GM12878 (cell line): Measurements from ENCODE around the gene DCLRE1B. TPM values are rescaled to one million over a fixed set of nuclear protein-coding genes. Genes with fewer than 3 reads are reported as not detected.

Experiments
- ATAC-seq: fragments of 200-7000 bp; cut with Tn5 transposase; 3 replicates; pipeline ENCODE4 v1.9.1; 2020; ENCODE audit warnings: mild to moderate bottlenecking, moderate library complexity
- BruUV-seq: library from RNA; stranded (reverse); fragments of 400-500 nt; replicated peaks from 2 replicates; lab custom pipeline; 2021; lab: Mats Ljungman, UMichigan
- CTCF ChIA-PET: fragments of 300-600 bp; sonication (Branson Sonifier 250); formaldehyde crosslinking; extraction: SDS; loops from one replicate; lab custom pipeline; 2021; ENCODE audit warnings: inconsistent platforms; lab: Yijun Ruan, JAX
- POLR2A ChIA-PET: fragments of 350-600 bp; formaldehyde crosslinking; extraction: SDS; loops from one replicate; lab custom pipeline; 2021; ENCODE audit warnings: inconsistent platforms; lab: Charles Lee
- RAD21 ChIA-PET: fragments of 300-600 bp; sonication (Branson Sonifier 250); formaldehyde crosslinking; loops from one replicate; lab custom pipeline; 2023; ENCODE audit warnings: antibody characterized with exemption; ENCODE audit not compliant: unreplicated experiment; lab: Charles Lee
- SMC1A ChIA-PET: fragments of 300-600 bp; sonication (Branson Sonifier 250); formaldehyde crosslinking; loops from one replicate; lab custom pipeline; 2023; ENCODE audit not compliant: unreplicated experiment, uncharacterized antibody; lab: Charles Lee
- DNase-seq: peaks from one replicate; pipeline ENCODE4 v3.0.0-alpha.2; 2011; ENCODE audit warnings: low read depth, low spot score
- FAIRE-seq: peaks from 3 replicates; lab custom pipeline; 2011; peaks lifted over from hg19 to GRCh38; lab: Jason Lieb, UNC
- H2AFZ ChIP-seq: 2 replicates; pipeline ENCODE4 v1.6.0; 2011; ENCODE audit warnings: low read depth, low read length, control low read depth; ENCODE audit not compliant: control insufficient read depth
- H3K27ac ChIP-seq: 2 replicates; pipeline ENCODE4 v1.5.1; 2011; ENCODE audit warnings: control low read depth; ENCODE audit not compliant: control insufficient read depth, insufficient read depth
- H3K27me3 ChIP-seq, 2 experiments: replicated peaks in 1 of 2; 2 replicates each; pipeline versions ENCODE4 v1.6.0 to v1.6.1; 2011; ENCODE audit warnings: low read length in 1 of 2; ENCODE audit not compliant: control insufficient read depth in 2 of 2, insufficient read depth in 2 of 2
- H3K36me3 ChIP-seq, 2 experiments: 2 replicates each; pipeline ENCODE4 v1.5.1; 2011; ENCODE audit warnings: low read length in 1 of 2; ENCODE audit not compliant: control insufficient read depth in 2 of 2, insufficient read depth in 2 of 2
- H3K4me1 ChIP-seq: 2 replicates; pipeline ENCODE4 v1.6.1; 2011; ENCODE audit warnings: mild to moderate bottlenecking, low read length, moderate library complexity, mixed read lengths; ENCODE audit not compliant: control insufficient read depth, insufficient read depth
- H3K4me2 ChIP-seq: 2 replicates; pipeline ENCODE4 v1.6.0; 2011; ENCODE audit warnings: control low read depth; ENCODE audit not compliant: control insufficient read depth, insufficient read depth
- H3K4me3 ChIP-seq: fragments of 200-600 bp; sonication (generic); 2 replicates; pipeline ENCODE4 v1.5.1; 2016
- H3K79me2 ChIP-seq: 2 replicates; pipeline ENCODE4 v1.6.0; 2011; ENCODE audit warnings: low read length; ENCODE audit not compliant: control insufficient read depth, insufficient read depth
- H3K9ac ChIP-seq: 2 replicates; pipeline ENCODE4 v1.8.0; 2011; ENCODE audit warnings: low read length, control low read depth, mixed read lengths; ENCODE audit not compliant: control insufficient read depth, insufficient read depth
- H3K9me3 ChIP-seq: replicated peaks from 3 replicates; pipeline ENCODE4 v1.5.1; 2011; ENCODE audit warnings: mild to moderate bottlenecking, low read length; ENCODE audit not compliant: control insufficient read depth, insufficient read depth
- H4K20me1 ChIP-seq: 2 replicates; pipeline ENCODE4 v1.6.0; 2011; ENCODE audit not compliant: control insufficient read depth, insufficient read depth
- EZH2 ChIP-seq: IDR thresholded peaks from 2 replicates; pipeline ENCODE4 v1.6.1; 2012; ENCODE audit warnings: low read depth, mild to moderate bottlenecking, control low read depth, inconsistent platforms, low read length, borderline replicate concordance; ENCODE audit not compliant: control insufficient read depth
- IRF4 ChIP-seq: IDR thresholded peaks from 2 replicates; pipeline ENCODE4 v1.6.1; 2011; ENCODE audit warnings: low read depth, low read length
- MEF2B ChIP-seq: fragments of 450-650 bp; IDR thresholded peaks from 2 replicates; pipeline ENCODE4 v1.6.1; 2018; ENCODE audit warnings: mild to moderate bottlenecking, moderate library complexity; ENCODE audit not compliant: partially characterized antibody, poor library complexity, severe bottlenecking
- NFXL1 ChIP-seq: fragments of 450-650 bp; IDR thresholded peaks from 2 replicates; pipeline ENCODE4 v1.6.1; 2017; ENCODE audit warnings: antibody characterized with exemption, mild to moderate bottlenecking, borderline replicate concordance
- RCOR1 ChIP-seq: conservative IDR thresholded peaks from 2 replicates; pipeline ENCODE4 v1.6.1; 2012; ENCODE audit warnings: low read depth, low read length, improper control_type of control experiment
- RFX5 ChIP-seq: IDR thresholded peaks from 2 replicates; pipeline ENCODE4 v1.6.1; 2011; ENCODE audit warnings: low read depth, low read length, improper control_type of control experiment
- SPI1 ChIP-seq: IDR thresholded peaks from 2 replicates; pipeline ENCODE4 v1.6.1; 2011; ENCODE audit warnings: low read depth, mild to moderate bottlenecking, low read length, moderate library complexity, borderline replicate concordance; ENCODE audit not compliant: insufficient read depth
- TBL1XR1 ChIP-seq: IDR thresholded peaks from 2 replicates; pipeline ENCODE4 v1.6.1; 2012; ENCODE audit warnings: low read depth, low read length, improper control_type of control experiment
- TCF3 ChIP-seq: IDR thresholded peaks from 2 replicates; pipeline ENCODE4 v1.6.1; 2012; ENCODE audit warnings: low read depth, mild to moderate bottlenecking, low read length, borderline replicate concordance; ENCODE audit not compliant: insufficient read depth
- TCF7 ChIP-seq: IDR thresholded peaks from 2 replicates; pipeline ENCODE4 v1.6.1; 2014; ENCODE audit warnings: antibody characterized with exemption, borderline replicate concordance
- WGBS: methylation state at CpG from one replicate; pipeline ENCODE4 v1.1.6; 2016; ENCODE audit warnings: low lambda C conversion rate; ENCODE audit not compliant: insufficient replicate concordance, insufficient coverage; ENCODE audit errors: missing lambda C conversion rate; 5-methylcytosine and 5-hydroxymethylcytosine counted together
- in situ Hi-C: fragments of 300-500 bp; cut with MboI; formaldehyde crosslinking; loops from 9 replicates; pipeline ENCODE4 v1.14.3; 2018; ENCODE audit warnings: mixed read lengths
- intact Hi-C: fragments of 100-400 bp; cut with micrococcal nuclease; formaldehyde crosslinking; loops from one replicate; pipeline ENCODE4 v1.14.2; 2022; ENCODE audit not compliant: unreplicated experiment
- polyA plus RNA-seq, 11 experiments: library from polyadenylated mRNA; depleted of rRNA in 4 of 11; unstranded in 6 of 11; stranded (reverse) in 5 of 11; fragments of >200 nt; fragmentation: Nextera tagmentation in 4 of 11; fragmentation: Illumina TruSeq in 1 of 11; extraction: Ambion mirVana in 4 of 11; extraction: Trizol in 1 of 11; gene quantifications; 1 replicate in 1 of 11; 2 replicates in 10 of 11; pipeline versions ENCODE4 v1.2.1 to v1.2.3, GENCODE V29; 2011 to 2016; ENCODE audit warnings: inconsistent platforms in 2 of 11, missing spikeins in 2 of 11, low read depth in 1 of 11
- total RNA-seq, 4 experiments: library from RNA; depleted of rRNA in 3 of 4; stranded (reverse); fragments of >200 nt in 3 of 4; fragmentation: Illumina TruSeq in 1 of 4; extraction: Trizol in 1 of 4; gene quantifications; 2 replicates each; pipeline versions ENCODE4 v1.2.1 to v1.2.3, GENCODE V29; 2013 to 2021
- TF ChIP-seq, protein P1 (sequence below): fragments of 450-650 bp; IDR thresholded peaks from 2 replicates; pipeline ENCODE4 v1.6.1; 2018; ENCODE audit warnings: borderline replicate concordance, mild to moderate bottlenecking; ENCODE audit not compliant: partially characterized antibody
- TF ChIP-seq, protein P2 (sequence below): fragments of 450-650 bp; IDR thresholded peaks from 2 replicates; pipeline ENCODE4 v1.6.1; 2017; ENCODE audit warnings: borderline replicate concordance
- TF ChIP-seq, protein P3 (sequence below): IDR thresholded peaks from 2 replicates; pipeline ENCODE4 v1.6.1; 2012; ENCODE audit warnings: low read depth, low read length, improper control_type of control experiment
- TF ChIP-seq, protein P4 (sequence below): IDR thresholded peaks from 2 replicates; pipeline ENCODE4 v1.6.1; 2011; ENCODE audit warnings: low read depth, mild to moderate bottlenecking, low read length, moderate library complexity, borderline replicate concordance; ENCODE audit errors: extremely low read depth
- TF ChIP-seq, protein P5 (sequence below): fragments of 450-650 bp; IDR thresholded peaks from 2 replicates; pipeline ENCODE4 v1.6.1; 2014; ENCODE audit warnings: mild to moderate bottlenecking

Gene DCLRE1B
- total and polyA plus RNA-seq, 10 of the 15 experiments (the other 5 are each of a cell fraction or from before 2014, with no cell fraction given) = 5.4 to 18.3 (median 13.4) TPM

DNA sequence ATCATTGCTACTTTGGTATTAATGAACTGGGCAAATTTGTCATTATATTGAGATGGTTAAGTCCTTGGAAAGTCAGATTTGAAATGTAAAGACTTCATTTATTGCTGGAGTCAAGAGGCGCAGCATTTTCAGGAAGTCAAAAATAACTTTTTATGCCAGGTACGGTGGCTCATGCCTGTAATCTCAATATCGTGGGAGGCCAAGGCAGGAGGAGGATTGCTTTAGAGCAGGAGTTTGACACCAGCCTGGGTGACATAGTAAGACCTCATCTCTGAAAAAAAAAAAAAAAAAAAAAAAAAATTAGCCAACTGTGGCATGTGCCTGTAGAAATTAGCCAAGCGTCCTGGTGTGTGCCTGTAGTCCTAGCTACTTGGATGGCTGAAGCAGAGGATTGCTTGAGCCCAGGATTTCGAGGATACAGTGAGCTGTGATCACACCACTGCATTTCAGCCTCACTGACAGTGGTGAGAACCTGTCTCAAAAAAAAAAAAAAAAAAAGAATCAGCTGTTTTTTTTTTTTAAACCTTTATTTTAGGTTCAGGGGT is 29.5 kb downstream of the DCLRE1B start:
- Histone ChIP-seq H3K9me3 (no peaks in the 10 kb centered on the region; the same call in 2 of the 3 replicates), H3K27ac (no peak overlapping the region), H3K4me2 (no peak overlapping the region), H3K4me1 (0 out of 2 replicates have a peak, but pooled peaks cover 2% of the 10 kb centered on the region), H3K27me3 (no peaks in the 10 kb centered on the region), H3K4me3 (no peak overlapping the region), H2AFZ (no peak overlapping the region), H3K79me2 (peaks cover 93% of the 10 kb centered on the region), H4K20me1 (no peaks in the 10 kb centered on the region), H3K9ac (no peak overlapping the region), H3K36me3 (no peaks in the 10 kb centered on the region)
- BruUV-seq = no TSS peak
- intact Hi-C loops (loop anchor here (5.0 kb wide), 1 partner anchor 97 kb away; no protein-coding TSS in a partner anchor), in situ Hi-C loops (no loop called here)
- POLR2A ChIA-PET = interaction anchor here (0.6 to 2.4 kb wide), 6 partner anchors 9 to 271 kb away, joined by 3 to 12 read pairs (median 3); no protein-coding TSS in a partner anchor
- no peak for ATAC-seq
- RAD21 ChIA-PET = interaction anchor here (0.6 to 3.0 kb wide), 6 partner anchors 12 to 168 kb away, joined by 3 to 13 read pairs (median 4); no protein-coding TSS in a partner anchor
- SMC1A ChIA-PET = interaction anchor here (1.2 to 11.9 kb wide), 7 partner anchors 13 to 193 kb away, joined by 3 to 99 read pairs (median 4); no protein-coding TSS in a partner anchor
- CTCF ChIA-PET = interaction anchor here (0.6 to 1.0 kb wide), 2 partner anchors 12 to 99 kb away, joined by 3 read pairs; no protein-coding TSS in a partner anchor
- no peak for DNase-seq
- 77% methylated on average over 5 of the region's 5 CpGs for WGBS
- no peak for FAIRE-seq
- no peak for TF ChIP-seq RFX5
- TF ChIP-seq, protein P1, sequence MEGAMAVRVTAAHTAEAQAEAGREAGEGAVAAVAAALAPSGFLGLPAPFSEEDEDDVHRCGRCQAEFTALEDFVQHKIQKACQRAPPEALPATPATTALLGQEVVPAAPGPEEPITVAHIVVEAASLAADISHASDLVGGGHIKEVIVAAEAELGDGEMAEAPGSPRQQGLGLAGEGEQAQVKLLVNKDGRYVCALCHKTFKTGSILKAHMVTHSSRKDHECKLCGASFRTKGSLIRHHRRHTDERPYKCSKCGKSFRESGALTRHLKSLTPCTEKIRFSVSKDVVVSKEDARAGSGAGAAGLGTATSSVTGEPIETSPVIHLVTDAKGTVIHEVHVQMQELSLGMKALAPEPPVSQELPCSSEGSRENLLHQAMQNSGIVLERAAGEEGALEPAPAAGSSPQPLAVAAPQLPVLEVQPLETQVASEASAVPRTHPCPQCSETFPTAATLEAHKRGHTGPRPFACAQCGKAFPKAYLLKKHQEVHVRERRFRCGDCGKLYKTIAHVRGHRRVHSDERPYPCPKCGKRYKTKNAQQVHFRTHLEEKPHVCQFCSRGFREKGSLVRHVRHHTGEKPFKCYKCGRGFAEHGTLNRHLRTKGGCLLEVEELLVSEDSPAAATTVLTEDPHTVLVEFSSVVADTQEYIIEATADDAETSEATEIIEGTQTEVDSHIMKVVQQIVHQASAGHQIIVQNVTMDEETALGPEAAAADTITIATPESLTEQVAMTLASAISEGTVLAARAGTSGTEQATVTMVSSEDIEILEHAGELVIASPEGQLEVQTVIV = no peak
- no peak for TF ChIP-seq TCF7
- no peak for TF ChIP-seq TCF3
- TF ChIP-seq EZH2 = no peak
- TF ChIP-seq MEF2B = no peak
- no peak for TF ChIP-seq SPI1
- TF ChIP-seq, protein P2, sequence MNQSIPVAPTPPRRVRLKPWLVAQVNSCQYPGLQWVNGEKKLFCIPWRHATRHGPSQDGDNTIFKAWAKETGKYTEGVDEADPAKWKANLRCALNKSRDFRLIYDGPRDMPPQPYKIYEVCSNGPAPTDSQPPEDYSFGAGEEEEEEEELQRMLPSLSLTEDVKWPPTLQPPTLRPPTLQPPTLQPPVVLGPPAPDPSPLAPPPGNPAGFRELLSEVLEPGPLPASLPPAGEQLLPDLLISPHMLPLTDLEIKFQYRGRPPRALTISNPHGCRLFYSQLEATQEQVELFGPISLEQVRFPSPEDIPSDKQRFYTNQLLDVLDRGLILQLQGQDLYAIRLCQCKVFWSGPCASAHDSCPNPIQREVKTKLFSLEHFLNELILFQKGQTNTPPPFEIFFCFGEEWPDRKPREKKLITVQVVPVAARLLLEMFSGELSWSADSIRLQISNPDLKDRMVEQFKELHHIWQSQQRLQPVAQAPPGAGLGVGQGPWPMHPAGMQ = no peak
- TF ChIP-seq, protein P3, sequence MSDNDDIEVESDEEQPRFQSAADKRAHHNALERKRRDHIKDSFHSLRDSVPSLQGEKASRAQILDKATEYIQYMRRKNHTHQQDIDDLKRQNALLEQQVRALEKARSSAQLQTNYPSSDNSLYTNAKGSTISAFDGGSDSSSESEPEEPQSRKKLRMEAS = no peak
- no peak for TF ChIP-seq IRF4
- no peak for TF ChIP-seq RCOR1
- TF ChIP-seq, protein P4, sequence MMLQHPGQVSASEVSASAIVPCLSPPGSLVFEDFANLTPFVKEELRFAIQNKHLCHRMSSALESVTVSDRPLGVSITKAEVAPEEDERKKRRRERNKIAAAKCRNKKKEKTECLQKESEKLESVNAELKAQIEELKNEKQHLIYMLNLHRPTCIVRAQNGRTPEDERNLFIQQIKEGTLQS = no peak
- TF ChIP-seq TBL1XR1 = no peak
- TF ChIP-seq, protein P5, sequence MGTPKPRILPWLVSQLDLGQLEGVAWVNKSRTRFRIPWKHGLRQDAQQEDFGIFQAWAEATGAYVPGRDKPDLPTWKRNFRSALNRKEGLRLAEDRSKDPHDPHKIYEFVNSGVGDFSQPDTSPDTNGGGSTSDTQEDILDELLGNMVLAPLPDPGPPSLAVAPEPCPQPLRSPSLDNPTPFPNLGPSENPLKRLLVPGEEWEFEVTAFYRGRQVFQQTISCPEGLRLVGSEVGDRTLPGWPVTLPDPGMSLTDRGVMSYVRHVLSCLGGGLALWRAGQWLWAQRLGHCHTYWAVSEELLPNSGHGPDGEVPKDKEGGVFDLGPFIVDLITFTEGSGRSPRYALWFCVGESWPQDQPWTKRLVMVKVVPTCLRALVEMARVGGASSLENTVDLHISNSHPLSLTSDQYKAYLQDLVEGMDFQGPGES = no peak
- TF ChIP-seq NFXL1 = no peak
